Measurements from ENCODE around the gene GJA5. TPM values are rescaled to one million over a fixed set of nuclear protein-coding genes. Genes with fewer than 3 reads are reported as not detected.

GJA5 gene
- polyA plus RNA-seq, 2 of the 4 experiments (the other 2 are of a cell fraction) = not detected

DNA sequence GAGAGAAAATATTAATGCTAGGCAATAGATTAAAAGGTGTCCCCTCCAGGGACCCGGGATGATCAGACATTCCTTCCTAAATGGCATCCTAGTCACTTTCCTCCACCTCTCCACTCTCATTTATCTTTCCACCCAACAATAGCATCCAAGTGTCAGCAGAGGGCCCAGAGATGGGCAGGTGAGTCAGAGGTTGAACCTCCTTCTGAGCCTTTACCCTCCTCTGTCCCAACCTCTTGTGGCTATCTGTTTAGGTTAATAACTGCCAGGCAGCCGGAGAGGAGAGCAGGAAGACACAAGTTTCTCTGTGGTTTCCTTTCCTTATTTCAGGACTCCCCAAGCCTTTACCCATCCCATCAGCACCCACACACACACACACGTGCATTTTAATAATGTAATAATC lies 4.1 kb downstream of the GJA5 start:
- no peak; a peak in 1 of 6 replicates for ATAC-seq
- DNase-seq (ENCODE audit: low read depth in 1 of 2, low spot score in 1 of 2) = no peak
- 26% methylated on average over 3 of the region's 3 CpGs for WGBS (ENCODE audit: missing lambda C conversion rate)
- no peaks in the 10 kb centered on the region for H3K4me1 ChIP-seq
- ChIA-PET CTCF (no interaction called here), POLR2A (no interaction called here)
- H3K9me3 ChIP-seq = no peaks in the 10 kb centered on the region
- no peak overlapping the region for H3K4me2 ChIP-seq
- TF ChIP-seq EHMT2 (IDR thresholded peaks at IDR 0.05; ENCODE audit: low read depth) = no peak
- TF ChIP-seq SREBF2 (IDR thresholded peaks at IDR 0.05) = no peak
- TF ChIP-seq NFE2L2 (conservative IDR thresholded peaks at IDR 0.05; ENCODE audit: low read length) = no peak
- TF ChIP-seq, protein P1, sequence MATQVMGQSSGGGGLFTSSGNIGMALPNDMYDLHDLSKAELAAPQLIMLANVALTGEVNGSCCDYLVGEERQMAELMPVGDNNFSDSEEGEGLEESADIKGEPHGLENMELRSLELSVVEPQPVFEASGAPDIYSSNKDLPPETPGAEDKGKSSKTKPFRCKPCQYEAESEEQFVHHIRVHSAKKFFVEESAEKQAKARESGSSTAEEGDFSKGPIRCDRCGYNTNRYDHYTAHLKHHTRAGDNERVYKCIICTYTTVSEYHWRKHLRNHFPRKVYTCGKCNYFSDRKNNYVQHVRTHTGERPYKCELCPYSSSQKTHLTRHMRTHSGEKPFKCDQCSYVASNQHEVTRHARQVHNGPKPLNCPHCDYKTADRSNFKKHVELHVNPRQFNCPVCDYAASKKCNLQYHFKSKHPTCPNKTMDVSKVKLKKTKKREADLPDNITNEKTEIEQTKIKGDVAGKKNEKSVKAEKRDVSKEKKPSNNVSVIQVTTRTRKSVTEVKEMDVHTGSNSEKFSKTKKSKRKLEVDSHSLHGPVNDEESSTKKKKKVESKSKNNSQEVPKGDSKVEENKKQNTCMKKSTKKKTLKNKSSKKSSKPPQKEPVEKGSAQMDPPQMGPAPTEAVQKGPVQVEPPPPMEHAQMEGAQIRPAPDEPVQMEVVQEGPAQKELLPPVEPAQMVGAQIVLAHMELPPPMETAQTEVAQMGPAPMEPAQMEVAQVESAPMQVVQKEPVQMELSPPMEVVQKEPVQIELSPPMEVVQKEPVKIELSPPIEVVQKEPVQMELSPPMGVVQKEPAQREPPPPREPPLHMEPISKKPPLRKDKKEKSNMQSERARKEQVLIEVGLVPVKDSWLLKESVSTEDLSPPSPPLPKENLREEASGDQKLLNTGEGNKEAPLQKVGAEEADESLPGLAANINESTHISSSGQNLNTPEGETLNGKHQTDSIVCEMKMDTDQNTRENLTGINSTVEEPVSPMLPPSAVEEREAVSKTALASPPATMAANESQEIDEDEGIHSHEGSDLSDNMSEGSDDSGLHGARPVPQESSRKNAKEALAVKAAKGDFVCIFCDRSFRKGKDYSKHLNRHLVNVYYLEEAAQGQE (IDR thresholded peaks at IDR 0.05) = no peak
- TF ChIP-seq FOSL2 (IDR thresholded peaks at IDR 0.05) = no peak
- no peak for TF ChIP-seq FOSL2 (CRISPR knock-in tag; IDR thresholded peaks at IDR 0.05)
- TF ChIP-seq PHF8 (IDR thresholded peaks at IDR 0.05; ENCODE audit: borderline replicate concordance, low read depth) = no peak
- TF ChIP-seq FOXS1 (CRISPR knock-in tag; IDR thresholded peaks at IDR 0.05) = no peak
- no peak for TF ChIP-seq MAX (IDR thresholded peaks at IDR 0.05)
- TF ChIP-seq HES2 (IDR thresholded peaks at IDR 0.05) = no peak
- no peak for TF ChIP-seq FOSB (CRISPR knock-in tag; IDR thresholded peaks at IDR 0.05)
- TF ChIP-seq MYC (IDR thresholded peaks at IDR 0.05; ENCODE audit: borderline replicate concordance, low read length) = no peak
- no peak for TF ChIP-seq TFCP2L1 (CRISPR knock-in tag; IDR thresholded peaks at IDR 0.05)
- no peak for TF ChIP-seq KDM5A (IDR thresholded peaks at IDR 0.05)
- no peak for TF ChIP-seq SMC3 (IDR thresholded peaks at IDR 0.05)
- TF ChIP-seq, protein P2, sequence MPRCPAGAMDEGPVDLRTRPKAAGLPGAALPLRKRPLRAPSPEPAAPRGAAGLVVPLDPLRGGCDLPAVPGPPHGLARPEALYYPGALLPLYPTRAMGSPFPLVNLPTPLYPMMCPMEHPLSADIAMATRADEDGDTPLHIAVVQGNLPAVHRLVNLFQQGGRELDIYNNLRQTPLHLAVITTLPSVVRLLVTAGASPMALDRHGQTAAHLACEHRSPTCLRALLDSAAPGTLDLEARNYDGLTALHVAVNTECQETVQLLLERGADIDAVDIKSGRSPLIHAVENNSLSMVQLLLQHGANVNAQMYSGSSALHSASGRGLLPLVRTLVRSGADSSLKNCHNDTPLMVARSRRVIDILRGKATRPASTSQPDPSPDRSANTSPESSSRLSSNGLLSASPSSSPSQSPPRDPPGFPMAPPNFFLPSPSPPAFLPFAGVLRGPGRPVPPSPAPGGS (IDR thresholded peaks at IDR 0.05) = no peak
- no peak for TF ChIP-seq HOXB13 (CRISPR knock-in tag; IDR thresholded peaks at IDR 0.05; ENCODE audit: low read depth)
- no peak for TF ChIP-seq ESRRA (IDR thresholded peaks at IDR 0.05; ENCODE audit: borderline replicate concordance, low read length)
- TF ChIP-seq HOXB5 (CRISPR knock-in tag; IDR thresholded peaks at IDR 0.05) = no peak
- no peak for TF ChIP-seq ZSCAN20 (CRISPR knock-in tag; IDR thresholded peaks at IDR 0.05)
- no peak for TF ChIP-seq JUNB (IDR thresholded peaks at IDR 0.05)
- FAIRE-seq = no peak
- no peak overlapping the region for H3K27ac ChIP-seq
- H3K4me3 ChIP-seq = no peak overlapping the region

GRCh38 chr1:147754661-147755060 lies 5.7 kb downstream of the GJA5 start:
- ATAC-seq = no peak
- ChIA-PET CTCF (no interaction called here), POLR2A (no interaction called here)
- Histone ChIP-seq H3K4me3 (no peak overlapping the region), H3K9me3 (no peaks in the 10 kb centered on the region), H3K27ac (no peak overlapping the region), H3K4me2 (no peak overlapping the region), H3K4me1 (no peaks in the 10 kb centered on the region)
- FAIRE-seq = no peak
- no peak for DNase-seq (ENCODE audit: low read depth in 1 of 2, low spot score in 1 of 2)
- 45% methylated on average over 2 of the region's 2 CpGs for WGBS (ENCODE audit: missing lambda C conversion rate)
- TF ChIP-seq EP300 (IDR thresholded peaks at IDR 0.05) (no peak), FOSL2 (IDR thresholded peaks at IDR 0.05) (no peak), FOSL2 (CRISPR knock-in tag; IDR thresholded peaks at IDR 0.05) (no peak), RCOR1 (IDR thresholded peaks at IDR 0.05; ENCODE audit: low read depth, low read length) (no peak), POLR2AphosphoS2 (conservative IDR thresholded peaks at IDR 0.05; ENCODE audit: low read length) (no peak), HOXB5 (CRISPR knock-in tag; IDR thresholded peaks at IDR 0.05) (no peak), CHD2 (IDR thresholded peaks at IDR 0.05; ENCODE audit: low read length, partially characterized antibody) (no peak), E2F6 (IDR thresholded peaks at IDR 0.05; ENCODE audit: borderline replicate concordance, low read depth) (no peak), RARB (CRISPR knock-in tag; IDR thresholded peaks at IDR 0.05) (no peak), RFX5 (IDR thresholded peaks at IDR 0.05) (no peak), SREBF2 (IDR thresholded peaks at IDR 0.05) (no peak), JUN (IDR thresholded peaks at IDR 0.05) (no peak), HOXB13 (CRISPR knock-in tag; IDR thresholded peaks at IDR 0.05; ENCODE audit: low read depth) (no peak), SMC3 (IDR thresholded peaks at IDR 0.05) (no peak), ZC3H11A (IDR thresholded peaks at IDR 0.05) (no peak), NPAS2 (CRISPR knock-in tag; IDR thresholded peaks at IDR 0.05; ENCODE audit: borderline replicate concordance) (no peak)
- TF ChIP-seq, protein P2 (IDR thresholded peaks at IDR 0.05) = no peak

Measured in A549 (cell line).